SK-N-SH (cell line): Measurements from ENCODE around the gene NUMA1.

Experiments used
- EZH2phosphoT487 ChIP-seq: fragments of 200-600 bp; sonication (generic); IDR thresholded peaks from 2 replicates; pipeline ENCODE4 v1.6.1; 2017; ENCODE audit warnings: low read depth, mixed run types, mild to moderate bottlenecking, antibody characterized with exemption, moderate library complexity, borderline replicate concordance
- FOSL2 ChIP-seq: IDR thresholded peaks from 2 replicates; pipeline ENCODE4 v1.4.0; 2012; ENCODE audit warnings: low read depth, mild to moderate bottlenecking, moderate library complexity, borderline replicate concordance
- JUND ChIP-seq: IDR thresholded peaks from 2 replicates; pipeline ENCODE4 v1.4.0; 2012
- MXI1 ChIP-seq: IDR thresholded peaks from 2 replicates; pipeline ENCODE4 v1.6.1; 2012; ENCODE audit warnings: mild to moderate bottlenecking, low read depth, low read length, improper control_type of control experiment
- POLR2AphosphoS5 ChIP-seq: IDR thresholded peaks from 2 replicates; pipeline ENCODE4 v1.6.1; 2012; ENCODE audit warnings: low read depth, low read length
- RXRA ChIP-seq: IDR thresholded peaks from 2 replicates; pipeline ENCODE4 v1.4.0; 2012; ENCODE audit warnings: low read depth, mild to moderate bottlenecking, borderline replicate concordance
- SMC3 ChIP-seq: IDR thresholded peaks from 2 replicates; pipeline ENCODE4 v1.6.1; 2012; ENCODE audit warnings: low read depth, low read length, improper control_type of control experiment
- TAF1 ChIP-seq: IDR thresholded peaks from 2 replicates; pipeline ENCODE4 v1.6.1; 2012; ENCODE audit warnings: low read depth, mild to moderate bottlenecking, low read length, moderate library complexity, borderline replicate concordance
- TF ChIP-seq, protein P1 (sequence below): fragments of 200-600 bp; sonication (generic); IDR thresholded peaks from 2 replicates; pipeline ENCODE4 v1.6.1; 2017; ENCODE audit warnings: antibody characterized with exemption, mild to moderate bottlenecking, moderate library complexity
- TF ChIP-seq, protein P2 (sequence below): fragments of 150-350 bp; IDR thresholded peaks from 2 replicates; pipeline ENCODE4 v1.6.1; 2017; ENCODE audit warnings: antibody characterized with exemption, low read length, low read depth, borderline replicate concordance
- TF ChIP-seq, protein P3 (sequence below): IDR thresholded peaks from 2 replicates; pipeline ENCODE4 v1.4.0; 2012; ENCODE audit warnings: low read depth
- TF ChIP-seq, protein P4 (sequence below): IDR thresholded peaks from 2 replicates; pipeline ENCODE4; 2012

DNA sequence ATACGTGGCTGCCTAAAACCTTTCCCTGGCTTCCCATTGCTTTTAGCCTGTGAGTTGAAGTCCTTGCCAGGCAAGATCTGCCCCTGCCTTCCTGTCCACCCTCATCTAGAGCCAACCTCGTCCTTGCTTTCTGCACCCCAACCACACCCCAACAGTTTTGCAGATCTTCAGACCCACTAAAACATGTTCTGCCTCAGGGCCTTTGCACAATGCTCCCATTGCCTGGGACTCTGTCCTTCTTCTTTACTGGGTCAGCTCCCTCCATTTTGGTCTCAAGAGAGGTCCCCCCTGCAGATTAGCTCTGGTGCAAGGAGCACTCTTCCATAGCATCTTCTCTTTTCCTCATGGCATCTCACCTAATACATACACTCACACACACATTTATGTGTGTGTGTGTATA, 40.6 kb upstream of the NUMA1 start:
- TF ChIP-seq, protein P1, sequence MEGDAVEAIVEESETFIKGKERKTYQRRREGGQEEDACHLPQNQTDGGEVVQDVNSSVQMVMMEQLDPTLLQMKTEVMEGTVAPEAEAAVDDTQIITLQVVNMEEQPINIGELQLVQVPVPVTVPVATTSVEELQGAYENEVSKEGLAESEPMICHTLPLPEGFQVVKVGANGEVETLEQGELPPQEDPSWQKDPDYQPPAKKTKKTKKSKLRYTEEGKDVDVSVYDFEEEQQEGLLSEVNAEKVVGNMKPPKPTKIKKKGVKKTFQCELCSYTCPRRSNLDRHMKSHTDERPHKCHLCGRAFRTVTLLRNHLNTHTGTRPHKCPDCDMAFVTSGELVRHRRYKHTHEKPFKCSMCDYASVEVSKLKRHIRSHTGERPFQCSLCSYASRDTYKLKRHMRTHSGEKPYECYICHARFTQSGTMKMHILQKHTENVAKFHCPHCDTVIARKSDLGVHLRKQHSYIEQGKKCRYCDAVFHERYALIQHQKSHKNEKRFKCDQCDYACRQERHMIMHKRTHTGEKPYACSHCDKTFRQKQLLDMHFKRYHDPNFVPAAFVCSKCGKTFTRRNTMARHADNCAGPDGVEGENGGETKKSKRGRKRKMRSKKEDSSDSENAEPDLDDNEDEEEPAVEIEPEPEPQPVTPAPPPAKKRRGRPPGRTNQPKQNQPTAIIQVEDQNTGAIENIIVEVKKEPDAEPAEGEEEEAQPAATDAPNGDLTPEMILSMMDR = no peak
- TF ChIP-seq MXI1 (no peak), TAF1 (no peak), FOSL2 (no peak), POLR2AphosphoS5 (no peak), RXRA (no peak), SMC3 (no peak), JUND (no peak), EZH2phosphoT487 (no peak)
- TF ChIP-seq, protein P2, sequence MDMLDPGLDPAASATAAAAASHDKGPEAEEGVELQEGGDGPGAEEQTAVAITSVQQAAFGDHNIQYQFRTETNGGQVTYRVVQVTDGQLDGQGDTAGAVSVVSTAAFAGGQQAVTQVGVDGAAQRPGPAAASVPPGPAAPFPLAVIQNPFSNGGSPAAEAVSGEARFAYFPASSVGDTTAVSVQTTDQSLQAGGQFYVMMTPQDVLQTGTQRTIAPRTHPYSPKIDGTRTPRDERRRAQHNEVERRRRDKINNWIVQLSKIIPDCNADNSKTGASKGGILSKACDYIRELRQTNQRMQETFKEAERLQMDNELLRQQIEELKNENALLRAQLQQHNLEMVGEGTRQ = no peak
- TF ChIP-seq, protein P3, sequence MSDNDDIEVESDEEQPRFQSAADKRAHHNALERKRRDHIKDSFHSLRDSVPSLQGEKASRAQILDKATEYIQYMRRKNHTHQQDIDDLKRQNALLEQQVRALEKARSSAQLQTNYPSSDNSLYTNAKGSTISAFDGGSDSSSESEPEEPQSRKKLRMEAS = no peak
- TF ChIP-seq, protein P4, sequence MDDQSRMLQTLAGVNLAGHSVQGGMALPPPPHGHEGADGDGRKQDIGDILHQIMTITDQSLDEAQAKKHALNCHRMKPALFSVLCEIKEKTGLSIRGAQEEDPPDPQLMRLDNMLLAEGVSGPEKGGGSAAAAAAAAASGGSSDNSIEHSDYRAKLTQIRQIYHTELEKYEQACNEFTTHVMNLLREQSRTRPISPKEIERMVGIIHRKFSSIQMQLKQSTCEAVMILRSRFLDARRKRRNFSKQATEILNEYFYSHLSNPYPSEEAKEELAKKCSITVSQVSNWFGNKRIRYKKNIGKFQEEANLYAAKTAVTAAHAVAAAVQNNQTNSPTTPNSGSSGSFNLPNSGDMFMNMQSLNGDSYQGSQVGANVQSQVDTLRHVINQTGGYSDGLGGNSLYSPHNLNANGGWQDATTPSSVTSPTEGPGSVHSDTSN = no peak
